ENCODE measurements around the gene XIAP.

DNA sequence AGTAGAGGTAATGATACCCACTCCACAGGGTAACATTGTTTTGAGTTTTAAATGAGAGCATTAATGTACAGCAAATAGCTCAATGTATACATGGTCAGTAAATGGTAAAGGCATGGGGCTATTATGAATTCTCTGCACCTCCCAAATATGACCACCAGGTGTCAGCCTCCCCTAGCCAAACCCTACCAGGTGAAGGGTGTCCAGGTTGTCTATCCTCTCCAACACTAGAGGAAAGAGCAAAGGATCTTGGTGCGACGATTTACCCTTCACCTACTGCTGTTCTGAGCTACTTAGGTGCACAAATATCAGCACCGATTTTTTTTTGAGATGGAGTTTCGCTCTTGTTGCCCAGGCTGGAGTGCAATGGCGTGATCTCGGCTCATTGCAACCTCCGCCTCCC lies 26.5 kb upstream of the XIAP start:
- no peak for TF ChIP-seq POLR2AphosphoS5 (IDR thresholded peaks at IDR 0.05)
- TF ChIP-seq, protein P1, sequence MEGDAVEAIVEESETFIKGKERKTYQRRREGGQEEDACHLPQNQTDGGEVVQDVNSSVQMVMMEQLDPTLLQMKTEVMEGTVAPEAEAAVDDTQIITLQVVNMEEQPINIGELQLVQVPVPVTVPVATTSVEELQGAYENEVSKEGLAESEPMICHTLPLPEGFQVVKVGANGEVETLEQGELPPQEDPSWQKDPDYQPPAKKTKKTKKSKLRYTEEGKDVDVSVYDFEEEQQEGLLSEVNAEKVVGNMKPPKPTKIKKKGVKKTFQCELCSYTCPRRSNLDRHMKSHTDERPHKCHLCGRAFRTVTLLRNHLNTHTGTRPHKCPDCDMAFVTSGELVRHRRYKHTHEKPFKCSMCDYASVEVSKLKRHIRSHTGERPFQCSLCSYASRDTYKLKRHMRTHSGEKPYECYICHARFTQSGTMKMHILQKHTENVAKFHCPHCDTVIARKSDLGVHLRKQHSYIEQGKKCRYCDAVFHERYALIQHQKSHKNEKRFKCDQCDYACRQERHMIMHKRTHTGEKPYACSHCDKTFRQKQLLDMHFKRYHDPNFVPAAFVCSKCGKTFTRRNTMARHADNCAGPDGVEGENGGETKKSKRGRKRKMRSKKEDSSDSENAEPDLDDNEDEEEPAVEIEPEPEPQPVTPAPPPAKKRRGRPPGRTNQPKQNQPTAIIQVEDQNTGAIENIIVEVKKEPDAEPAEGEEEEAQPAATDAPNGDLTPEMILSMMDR (IDR thresholded peaks at IDR 0.05) = peak; percentile 62 to 84 (median 72)

Measured in upper lobe of left lung (tissue), 4 donors.